GM19193 (cell line): ENCODE data around the gene LSS.

ENCODE experiments used
- POLR2A ChIP-seq: IDR thresholded peaks from 4 replicates; pipeline ENCODE4 v1.6.1; 2011; ENCODE audit not compliant: insufficient read depth, insufficient read length; ENCODE audit errors: extremely low read depth

The LSS gene

DNA sequence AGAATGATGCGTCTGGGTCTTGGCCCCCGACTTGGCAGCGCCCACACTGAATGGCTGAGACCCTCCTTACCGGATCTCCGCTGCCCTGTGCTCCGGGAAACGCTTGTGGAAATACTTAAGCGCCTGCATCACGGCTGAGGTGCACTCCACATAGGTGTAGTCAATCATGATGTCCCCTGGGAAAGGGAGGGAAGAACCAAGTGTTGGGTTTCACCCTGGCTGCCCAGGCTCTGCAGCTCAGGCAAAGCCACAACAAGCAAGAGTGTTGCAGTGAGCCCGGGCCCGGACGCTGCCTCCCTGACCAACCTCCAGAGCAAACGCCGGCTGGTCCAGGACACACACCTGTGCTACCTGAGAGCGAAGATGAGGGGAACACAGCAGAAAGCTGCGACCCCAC, 22.8 kb downstream of the LSS start:
- TF ChIP-seq POLR2A: no peak

DNA sequence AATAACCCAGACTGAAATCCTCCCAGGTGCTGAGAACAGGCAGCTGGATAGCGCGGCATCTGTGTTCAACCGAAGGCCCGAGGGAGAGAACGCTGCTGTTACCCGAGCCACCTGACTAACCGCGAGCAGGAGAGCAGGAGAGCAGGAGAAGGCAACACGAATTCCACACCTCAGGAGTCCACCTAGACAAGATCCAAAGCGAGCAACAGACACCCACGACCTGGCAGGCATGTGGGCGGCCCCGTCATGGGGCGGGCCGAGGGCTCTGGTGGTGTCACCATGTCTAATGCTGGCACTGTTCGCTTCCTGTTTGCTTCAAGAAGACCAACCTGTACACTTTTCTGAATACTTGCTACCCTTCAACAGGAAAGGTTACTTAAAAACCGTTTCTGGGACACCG, 23.4 kb downstream of the LSS start:
- no peak for TF ChIP-seq POLR2A

GRCh38 chr21:46203203-46203600, 25.4 kb downstream of the LSS start:
- TF ChIP-seq POLR2A: no peak

GRCh38 chr21:46202592-46203202, 25.9 kb downstream of the LSS start:
- TF ChIP-seq POLR2A: no peak

- TF ChIP-seq POLR2A: no peak
Observed at GRCh38 chr21:46199436-46200373, 28.9 kb downstream of the LSS start.

DNA sequence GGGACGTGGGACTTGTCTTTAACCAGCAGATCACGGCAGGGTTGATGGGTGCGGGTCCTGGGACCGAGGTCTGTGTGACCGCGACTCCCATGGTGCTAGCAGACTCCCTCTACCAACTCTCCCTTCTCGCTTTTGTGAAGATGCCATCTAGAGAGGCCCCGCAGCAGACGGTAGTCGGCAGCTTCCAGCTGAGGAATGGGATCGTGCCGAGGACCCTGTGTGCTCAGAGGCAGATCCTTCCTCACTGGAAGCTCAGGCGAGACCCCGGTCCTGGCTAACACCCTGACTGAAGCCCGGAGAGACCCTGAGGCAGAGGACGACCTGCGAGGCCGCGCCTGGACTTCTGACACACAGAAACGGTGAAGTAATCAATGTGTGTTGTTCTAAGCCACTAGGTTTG, 31.8 kb downstream of the LSS start:
- no peak for TF ChIP-seq POLR2A

GRCh38 chr21:46195595-46196195, 32.9 kb downstream of the LSS start:
- no peak for TF ChIP-seq POLR2A

DNA sequence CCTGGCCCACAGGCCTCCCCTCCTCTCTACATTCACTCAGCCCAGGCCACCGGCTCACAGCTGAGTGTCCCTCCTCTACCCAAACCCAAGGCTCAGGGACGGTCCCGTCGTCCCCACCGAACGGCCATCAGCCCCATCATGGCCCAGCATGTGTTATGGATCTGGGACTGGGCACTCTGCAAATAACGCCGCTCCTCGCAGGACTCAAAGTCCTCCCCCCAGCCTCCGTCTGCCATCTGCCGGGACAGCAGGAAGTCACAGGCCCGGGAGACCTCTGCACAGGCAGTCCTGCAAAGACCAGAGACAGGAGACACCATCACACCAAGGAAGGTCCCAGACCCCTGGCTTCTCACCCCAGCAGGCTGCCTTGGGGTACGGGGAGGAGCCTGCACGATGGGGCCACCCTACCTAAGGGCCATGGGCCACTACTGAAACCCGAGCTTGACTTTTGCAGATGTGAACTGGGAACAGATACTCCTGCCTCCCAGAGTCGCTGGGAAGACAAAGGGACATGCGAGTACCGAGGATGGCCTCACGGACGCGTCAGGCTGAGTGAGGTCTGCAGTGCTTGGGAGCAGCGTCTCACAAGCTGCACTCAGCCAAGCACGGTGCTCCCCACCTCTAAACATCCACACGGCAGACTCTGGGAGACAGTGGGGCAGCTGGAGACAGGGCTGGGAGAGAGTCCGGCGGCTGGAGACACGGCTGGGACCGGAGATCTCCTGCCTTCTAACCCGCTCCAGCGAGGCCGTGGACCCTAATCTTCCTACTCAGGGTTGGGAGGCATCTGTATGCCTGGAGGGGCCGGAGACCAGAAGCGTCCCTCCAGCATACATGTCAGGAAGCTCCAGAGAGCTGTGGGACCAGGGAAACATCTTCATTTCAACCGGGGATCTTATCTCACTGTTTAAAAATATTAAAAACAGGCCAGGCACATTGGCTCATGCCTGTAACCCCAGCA, 33.9 kb downstream of the LSS start:
- no peak for TF ChIP-seq POLR2A

- no peak for TF ChIP-seq POLR2A
Observed at GRCh38 chr21:46193829-46194373, 34.7 kb downstream of the LSS start.

DNA sequence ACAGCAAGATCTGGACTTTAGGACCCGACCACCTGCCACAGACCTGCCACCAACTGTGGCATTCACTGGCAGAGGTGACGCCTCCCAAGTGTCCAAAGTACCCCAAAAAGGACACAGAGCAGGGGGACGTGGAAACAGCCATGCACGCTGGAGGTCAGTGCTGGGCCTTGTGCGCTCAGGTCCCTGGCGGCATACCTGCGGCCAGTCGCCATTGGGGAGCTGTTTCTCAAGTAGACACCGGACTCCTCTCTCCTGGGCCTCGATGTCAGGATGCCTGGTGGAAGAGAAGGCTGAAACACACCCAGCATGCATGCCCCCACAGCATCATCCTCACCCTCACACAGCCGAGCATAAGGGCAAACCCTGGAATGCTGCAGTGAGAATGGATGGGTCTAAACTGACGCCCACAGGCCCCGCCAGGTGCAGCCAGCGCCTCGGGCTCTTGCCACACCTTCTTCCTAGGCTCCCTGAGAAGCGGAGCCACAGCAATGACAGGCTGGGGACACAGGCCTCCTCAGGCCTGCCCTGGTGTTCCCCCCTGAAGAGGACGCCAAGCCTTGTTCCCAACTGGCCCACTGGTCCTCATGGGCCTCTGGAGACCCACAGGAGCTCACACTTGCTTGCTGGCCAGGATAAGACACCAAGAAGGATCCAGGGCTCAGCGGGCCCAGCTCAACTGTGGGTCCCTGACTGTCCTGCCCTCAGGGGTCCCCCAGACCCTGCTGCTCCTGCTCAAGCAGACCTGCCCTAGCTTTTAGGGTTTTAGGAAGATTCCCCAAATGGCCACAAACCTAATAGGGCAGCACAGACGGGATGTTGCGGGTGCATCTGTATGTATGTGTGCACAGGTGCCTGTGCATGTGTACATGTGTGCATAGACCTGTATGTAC, 36.6 kb downstream of the LSS start:
- TF ChIP-seq POLR2A: no peak

DNA sequence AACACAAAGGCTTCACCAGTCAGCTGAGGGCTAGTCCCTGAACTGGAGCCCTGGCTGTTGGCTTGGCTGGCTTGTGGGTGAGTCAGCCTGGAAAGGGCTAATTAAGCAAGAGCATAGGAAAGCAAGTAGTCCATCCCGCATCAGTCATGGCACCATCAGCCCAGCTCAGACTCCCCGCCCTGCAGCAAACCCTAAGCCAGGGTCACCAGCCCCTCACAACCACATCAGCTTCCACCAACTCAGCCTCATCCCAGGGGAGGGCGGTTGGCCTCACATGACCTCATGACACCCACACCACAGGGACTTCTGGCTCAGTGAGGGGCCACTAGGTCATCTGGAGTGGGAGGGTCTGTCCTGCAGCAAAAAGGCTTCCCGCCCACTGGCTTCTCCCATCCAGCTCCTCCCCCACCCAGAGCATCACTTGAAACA, 37.3 kb downstream of the LSS start:
- TF ChIP-seq POLR2A: no peak

- no peak for TF ChIP-seq POLR2A
Observed at GRCh38 chr21:46190491-46191131, 38.0 kb downstream of the LSS start.

DNA sequence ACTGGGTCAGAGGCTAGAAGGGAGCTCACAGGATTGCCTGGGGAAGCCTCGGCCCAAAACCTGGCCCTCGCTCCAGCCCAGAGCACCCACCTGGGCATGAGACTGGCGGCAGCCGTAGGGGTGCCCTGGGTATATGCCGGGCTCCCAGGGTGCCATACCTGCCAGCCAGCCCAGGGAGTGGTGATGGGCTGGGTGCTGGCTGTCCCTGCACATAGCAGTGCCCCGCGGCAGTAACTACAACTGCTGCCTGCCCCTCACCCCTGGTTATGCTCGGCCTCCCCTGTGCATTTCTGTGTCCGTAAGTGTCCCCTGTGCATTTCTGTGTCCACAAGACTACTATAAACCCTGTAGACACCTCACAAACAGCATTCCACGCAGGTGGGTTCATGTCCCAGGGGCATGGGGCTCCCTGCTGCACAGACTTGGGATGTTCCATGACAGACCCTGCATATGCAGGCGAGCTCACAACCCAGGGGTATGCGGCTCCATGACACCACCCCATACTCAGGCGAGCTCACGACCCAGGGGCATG, 38.5 kb downstream of the LSS start:
- no peak for TF ChIP-seq POLR2A
